Esophagus squamous epithelium (tissue), 4 donors: ENCODE data around the gene RNF144A.

Source experiments
- POLR2A ChIP-seq, 4 donors: fragments of 450-650 bp; IDR thresholded peaks; one replicate each; pipeline ENCODE4 v1.6.1; 2017; ENCODE audit warnings: antibody characterized with exemption in 4 of 4, mild to moderate bottlenecking in 4 of 4, moderate library complexity in 3 of 4
- TF ChIP-seq, protein P1 (sequence below), 6 experiments: fragments of 450-650 bp in 4 of 6; fragments of 200-600 bp in 2 of 6; sonication (generic) in 2 of 6; IDR thresholded peaks; one replicate each; pipeline ENCODE4 v1.5.1; 2016 to 2019; ENCODE audit warnings: antibody characterized with exemption in 6 of 6, mild to moderate bottlenecking in 4 of 6, moderate library complexity in 4 of 6

GRCh38 chr2:6986301-6986911 lies 69.2 kb downstream of the RNF144A start:
- TF ChIP-seq, protein P1, sequence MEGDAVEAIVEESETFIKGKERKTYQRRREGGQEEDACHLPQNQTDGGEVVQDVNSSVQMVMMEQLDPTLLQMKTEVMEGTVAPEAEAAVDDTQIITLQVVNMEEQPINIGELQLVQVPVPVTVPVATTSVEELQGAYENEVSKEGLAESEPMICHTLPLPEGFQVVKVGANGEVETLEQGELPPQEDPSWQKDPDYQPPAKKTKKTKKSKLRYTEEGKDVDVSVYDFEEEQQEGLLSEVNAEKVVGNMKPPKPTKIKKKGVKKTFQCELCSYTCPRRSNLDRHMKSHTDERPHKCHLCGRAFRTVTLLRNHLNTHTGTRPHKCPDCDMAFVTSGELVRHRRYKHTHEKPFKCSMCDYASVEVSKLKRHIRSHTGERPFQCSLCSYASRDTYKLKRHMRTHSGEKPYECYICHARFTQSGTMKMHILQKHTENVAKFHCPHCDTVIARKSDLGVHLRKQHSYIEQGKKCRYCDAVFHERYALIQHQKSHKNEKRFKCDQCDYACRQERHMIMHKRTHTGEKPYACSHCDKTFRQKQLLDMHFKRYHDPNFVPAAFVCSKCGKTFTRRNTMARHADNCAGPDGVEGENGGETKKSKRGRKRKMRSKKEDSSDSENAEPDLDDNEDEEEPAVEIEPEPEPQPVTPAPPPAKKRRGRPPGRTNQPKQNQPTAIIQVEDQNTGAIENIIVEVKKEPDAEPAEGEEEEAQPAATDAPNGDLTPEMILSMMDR (IDR thresholded peaks at IDR 0.05): no peak
- TF ChIP-seq POLR2A (IDR thresholded peaks at IDR 0.05): no peak
